OCI-LY1 (cell line): Measurements from ENCODE around the gene TIMP3.

Source experiments
- H2AFZ ChIP-seq: fragments of 200-600 bp; sonication (generic), shearing (Covaris generic); 2 replicates; pipeline ENCODE4 v1.6.0; 2014; ENCODE audit warnings: antibody characterized with exemption, mild to moderate bottlenecking, low read length
- H3F3A ChIP-seq: fragments of 200-600 bp; sonication (generic), shearing (Covaris generic); 2 replicates; pipeline ENCODE4 v1.6.0; 2014; ENCODE audit warnings: mild to moderate bottlenecking, antibody characterized with exemption, low read length, moderate library complexity; ENCODE audit not compliant: insufficient read depth
- H3K27ac ChIP-seq: fragments of 200-600 bp; sonication (generic); 2 replicates; pipeline ENCODE4 v1.5.1; 2014; ENCODE audit warnings: low read length, mixed run types, mild to moderate bottlenecking, low read depth; ENCODE audit not compliant: poor library complexity, severe bottlenecking
- H3K27me3 ChIP-seq: fragments of 200-600 bp; sonication (generic); 2 replicates; pipeline ENCODE4 v1.6.0; 2014; ENCODE audit warnings: antibody characterized with exemption, mild to moderate bottlenecking, low read length, moderate library complexity; ENCODE audit not compliant: insufficient read depth
- H3K36me3 ChIP-seq: fragments of 200-600 bp; sonication (generic); 2 replicates; pipeline ENCODE4 v1.6.1; 2014; ENCODE audit warnings: mild to moderate bottlenecking, antibody characterized with exemption, low read length, moderate library complexity, mixed read lengths; ENCODE audit not compliant: insufficient read depth
- H3K4me1 ChIP-seq: fragments of 200-600 bp; sonication (generic); 2 replicates; pipeline ENCODE4 v1.5.1; 2014; ENCODE audit warnings: mild to moderate bottlenecking, low read length, moderate library complexity; ENCODE audit not compliant: insufficient read depth, severe bottlenecking
- H3K4me2 ChIP-seq: fragments of 200-600 bp; sonication (generic), shearing (Covaris generic); 2 replicates; pipeline ENCODE4 v1.6.1; 2014; ENCODE audit warnings: low read length
- H3K4me3 ChIP-seq: fragments of 200-600 bp; sonication (generic); 2 replicates; pipeline ENCODE4 v1.5.1; 2014; ENCODE audit warnings: low read length, low read depth, mild to moderate bottlenecking, mixed read lengths; ENCODE audit not compliant: poor library complexity, severe bottlenecking
- H3K79me2 ChIP-seq: fragments of 200-600 bp; shearing (Covaris generic); 2 replicates; pipeline ENCODE4 v1.6.1; 2016; ENCODE audit warnings: mixed run types, low read length, mixed read lengths; ENCODE audit not compliant: insufficient read depth
- H3K9ac ChIP-seq: fragments of 200-600 bp; sonication (generic), shearing (Covaris generic); 2 replicates; pipeline ENCODE4 v1.6.1; 2014; ENCODE audit warnings: mild to moderate bottlenecking, low read length, mixed read lengths
- H3K9me2 ChIP-seq: fragments of 200-600 bp; sonication (generic), shearing (Covaris generic); 2 replicates; pipeline ENCODE4 v1.6.1; 2014; ENCODE audit warnings: low read depth, mild to moderate bottlenecking, low read length, mixed read lengths
- H3K9me3 ChIP-seq: fragments of 200-600 bp; shearing (Covaris generic); 2 replicates; pipeline ENCODE4 v1.6.1; 2014; ENCODE audit warnings: low read length, mixed read lengths
- H4K20me1 ChIP-seq: fragments of 200-600 bp; sonication (generic), shearing (Covaris generic); 2 replicates; pipeline ENCODE4 v1.6.0; 2016; ENCODE audit warnings: mild to moderate bottlenecking, low read length; ENCODE audit not compliant: insufficient read depth
- EZH2 ChIP-seq: fragments of 200-600 bp; sonication (generic), shearing (Covaris generic); IDR thresholded peaks from 2 replicates; pipeline ENCODE4 v1.8.0; 2017; ENCODE audit warnings: borderline replicate concordance, mixed run types, mild to moderate bottlenecking, antibody characterized with exemption, low read length, moderate library complexity, mixed read lengths
- TF ChIP-seq, protein P1 (sequence below): fragments of 200-600 bp; sonication (generic), shearing (Covaris generic); IDR thresholded peaks from 2 replicates; pipeline ENCODE4 v1.5.1; 2017; ENCODE audit warnings: mild to moderate bottlenecking, antibody characterized with exemption, low read length, moderate library complexity, mixed read lengths

The TIMP3 gene

DNA sequence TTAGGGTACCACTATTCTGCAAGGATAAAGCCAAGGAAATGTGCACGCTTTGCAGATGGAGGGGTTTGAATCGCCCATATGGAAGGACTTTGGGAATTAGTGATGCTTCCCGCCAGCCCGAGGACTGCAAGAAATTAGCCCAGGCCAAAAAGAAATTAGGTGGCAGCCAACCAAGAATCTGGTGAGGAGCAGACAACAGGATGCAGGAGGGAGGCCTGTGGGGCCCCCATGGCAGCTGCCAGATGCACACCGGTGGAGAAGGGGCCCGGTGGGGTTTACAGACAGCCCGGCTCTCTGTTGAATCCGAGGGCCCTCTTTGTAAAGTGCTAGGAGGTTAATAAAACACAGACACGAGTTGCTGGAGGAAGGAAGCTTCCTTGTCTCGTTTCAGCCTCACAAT, 73.5 kb downstream of the TIMP3 start:
- Histone ChIP-seq H3K79me2 (no peaks in the 10 kb centered on the region), H3K9ac (no peak overlapping the region)
- no peak for TF ChIP-seq EZH2

DNA sequence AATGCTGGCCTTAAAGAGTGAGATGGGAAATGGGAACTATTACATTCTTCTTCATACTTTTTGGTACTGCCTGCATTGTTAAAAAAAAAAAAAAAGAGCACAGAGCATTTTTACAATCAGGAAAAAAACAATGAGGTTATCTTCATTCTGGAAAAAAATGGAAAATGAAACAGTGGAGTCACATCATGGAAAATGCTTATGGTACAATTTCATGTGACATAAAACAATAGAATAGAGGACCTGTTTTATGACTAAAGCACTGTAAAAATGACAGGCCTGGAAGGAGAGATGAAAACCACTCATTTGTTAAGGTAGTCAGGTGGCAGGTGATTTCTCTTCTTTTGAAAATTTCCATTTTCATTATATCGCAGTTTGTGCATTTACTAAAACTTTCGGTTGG, 75.0 kb downstream of the TIMP3 start:
- Histone ChIP-seq H3K9me3 (no peaks in the 10 kb centered on the region), H3K4me1 (no peaks in the 10 kb centered on the region), H3K9ac (no peak overlapping the region), H3K27ac (no peak overlapping the region), H4K20me1 (no peaks in the 10 kb centered on the region), H3K27me3 (no peaks in the 10 kb centered on the region), H3K4me3 (no peak overlapping the region), H2AFZ (no peak overlapping the region), H3K36me3 (no peaks in the 10 kb centered on the region), H3K4me2 (no peak overlapping the region), H3K9me2 (no peaks in the 10 kb centered on the region), H3K79me2 (no peaks in the 10 kb centered on the region), H3F3A (no peaks in the 10 kb centered on the region)
- TF ChIP-seq, protein P1, sequence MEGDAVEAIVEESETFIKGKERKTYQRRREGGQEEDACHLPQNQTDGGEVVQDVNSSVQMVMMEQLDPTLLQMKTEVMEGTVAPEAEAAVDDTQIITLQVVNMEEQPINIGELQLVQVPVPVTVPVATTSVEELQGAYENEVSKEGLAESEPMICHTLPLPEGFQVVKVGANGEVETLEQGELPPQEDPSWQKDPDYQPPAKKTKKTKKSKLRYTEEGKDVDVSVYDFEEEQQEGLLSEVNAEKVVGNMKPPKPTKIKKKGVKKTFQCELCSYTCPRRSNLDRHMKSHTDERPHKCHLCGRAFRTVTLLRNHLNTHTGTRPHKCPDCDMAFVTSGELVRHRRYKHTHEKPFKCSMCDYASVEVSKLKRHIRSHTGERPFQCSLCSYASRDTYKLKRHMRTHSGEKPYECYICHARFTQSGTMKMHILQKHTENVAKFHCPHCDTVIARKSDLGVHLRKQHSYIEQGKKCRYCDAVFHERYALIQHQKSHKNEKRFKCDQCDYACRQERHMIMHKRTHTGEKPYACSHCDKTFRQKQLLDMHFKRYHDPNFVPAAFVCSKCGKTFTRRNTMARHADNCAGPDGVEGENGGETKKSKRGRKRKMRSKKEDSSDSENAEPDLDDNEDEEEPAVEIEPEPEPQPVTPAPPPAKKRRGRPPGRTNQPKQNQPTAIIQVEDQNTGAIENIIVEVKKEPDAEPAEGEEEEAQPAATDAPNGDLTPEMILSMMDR = no peak
- TF ChIP-seq EZH2 = no peak

More for the DNA sequence above, 73.5 kb downstream of the TIMP3 start:
- no peaks in the 10 kb centered on the region for H4K20me1 ChIP-seq
- H3K4me3 ChIP-seq = no peak overlapping the region
- no peaks in the 10 kb centered on the region for H3K36me3 ChIP-seq
- H3K9me2 ChIP-seq = no peaks in the 10 kb centered on the region
- H3K4me2 ChIP-seq = no peak overlapping the region
- no peak overlapping the region for H2AFZ ChIP-seq
- no peaks in the 10 kb centered on the region for H3F3A ChIP-seq
- H3K9me3 ChIP-seq = no peaks in the 10 kb centered on the region
- H3K4me1 ChIP-seq = no peaks in the 10 kb centered on the region
- no peaks in the 10 kb centered on the region for H3K27me3 ChIP-seq
- no peak overlapping the region for H3K27ac ChIP-seq

DNA sequence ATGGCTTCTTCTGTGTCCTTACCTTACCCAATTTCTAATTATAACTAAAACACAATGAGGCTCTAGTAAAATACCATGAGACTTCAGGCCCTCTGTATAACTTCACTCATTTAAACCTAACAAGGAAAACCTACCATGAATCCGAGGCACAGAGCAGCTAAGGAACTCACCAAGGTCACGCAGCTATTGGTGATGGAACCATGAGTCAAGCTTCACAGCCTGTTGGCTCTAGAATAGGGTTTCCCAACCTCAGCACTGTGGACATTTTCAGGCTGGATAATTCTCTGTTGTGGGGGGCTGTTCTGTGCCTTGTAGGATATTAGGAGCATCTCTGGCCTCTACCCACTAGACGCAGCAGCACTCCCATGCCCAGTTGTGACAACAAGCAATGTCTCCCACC, 75.7 kb downstream of the TIMP3 start:
- Histone ChIP-seq H3K36me3 (no peaks in the 10 kb centered on the region), H3K79me2 (no peaks in the 10 kb centered on the region), H3K4me1 (no peaks in the 10 kb centered on the region), H3K4me3 (no peak overlapping the region), H3K27me3 (no peaks in the 10 kb centered on the region), H3F3A (no peaks in the 10 kb centered on the region), H4K20me1 (no peaks in the 10 kb centered on the region), H3K9me3 (no peaks in the 10 kb centered on the region), H3K27ac (no peak overlapping the region), H2AFZ (no peak overlapping the region), H3K9ac (no peak overlapping the region), H3K9me2 (no peaks in the 10 kb centered on the region), H3K4me2 (no peak overlapping the region)
- TF ChIP-seq, protein P1 = no peak
- no peak for TF ChIP-seq EZH2

DNA sequence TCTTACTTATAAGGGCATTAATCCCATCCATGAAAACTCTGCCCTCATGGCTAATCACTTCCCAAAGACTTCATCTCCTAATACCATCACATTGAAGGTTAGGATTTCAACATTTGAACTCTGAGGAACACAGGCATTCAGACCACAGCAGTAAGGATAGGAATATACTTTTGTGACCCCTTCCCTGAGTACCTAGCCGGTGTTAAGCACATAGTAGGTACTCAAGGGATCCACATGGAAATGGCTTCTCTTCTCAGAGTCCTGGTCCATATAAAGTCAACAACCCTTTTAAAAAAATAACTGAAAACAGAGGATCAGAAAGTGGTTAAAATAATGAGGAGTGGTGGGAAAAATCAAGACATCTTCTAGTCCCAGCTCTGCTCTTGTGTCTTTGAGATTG, 78.0 kb downstream of the TIMP3 start:
- no peak for TF ChIP-seq EZH2
- TF ChIP-seq, protein P1 = no peak
- Histone ChIP-seq H3K27me3 (no peaks in the 10 kb centered on the region), H3K9me3 (no peaks in the 10 kb centered on the region), H3K27ac (no peak overlapping the region), H3K36me3 (no peaks in the 10 kb centered on the region), H3F3A (no peaks in the 10 kb centered on the region), H3K79me2 (no peaks in the 10 kb centered on the region), H3K4me2 (no peak overlapping the region), H3K9ac (no peak overlapping the region), H4K20me1 (no peaks in the 10 kb centered on the region), H3K9me2 (no peaks in the 10 kb centered on the region), H3K4me3 (no peak overlapping the region), H3K4me1 (no peaks in the 10 kb centered on the region), H2AFZ (no peak overlapping the region)
